PC-9 (cell line): ENCODE data around the gene RAB31. TPM values are rescaled to one million over a fixed set of nuclear protein-coding genes. Genes with fewer than 3 reads are reported as not detected.
"Not testable (repeated sequence)": the region's sequence is repeated elsewhere in the genome, so short reads cannot be mapped to it uniquely, and the experiment has no call there.

Source experiments
- BruUV-seq: library from RNA; stranded (reverse); fragments of 400-500 nt; replicated peaks from 2 replicates; lab custom pipeline; 2021; lab: Mats Ljungman, UMichigan
- CTCF ChIA-PET: fragments of 300-600 bp; sonication (Branson Sonifier 250); formaldehyde crosslinking; loops from one replicate; lab custom pipeline; 2022; ENCODE audit warnings: antibody characterized with exemption; lab: Charles Lee
- POLR2A ChIA-PET: fragments of 300-600 bp; sonication (Branson Sonifier 250); formaldehyde crosslinking; loops from one replicate; lab custom pipeline; 2022; ENCODE audit warnings: antibody characterized with exemption; ENCODE audit not compliant: unreplicated experiment; lab: Charles Lee
- DNase-seq, 2 experiments: peaks; one replicate each; pipeline versions ENCODE4 v3.0.0 to v3.0.0-alpha.2; 2015 to 2022; ENCODE audit warnings: mixed read lengths in 1 of 2
- H2AFZ ChIP-seq: fragments of 200-600 bp; sonication (generic); 2 replicates; pipeline ENCODE4 v1.8.1; 2017; ENCODE audit warnings: antibody characterized with exemption
- H3F3A ChIP-seq: fragments of 200-600 bp; sonication (generic); 2 replicates; pipeline ENCODE4 v1.8.1; 2017; ENCODE audit warnings: antibody characterized with exemption, mild to moderate bottlenecking, low read depth; ENCODE audit not compliant: insufficient read depth
- H3K27ac ChIP-seq: fragments of 200-600 bp; sonication (generic); 2 replicates; pipeline ENCODE4 v1.6.1; 2016; ENCODE audit warnings: mixed run types
- H3K27me3 ChIP-seq: fragments of 200-600 bp; sonication (generic); 2 replicates; pipeline ENCODE4 v1.6.1; 2016; ENCODE audit warnings: low read depth, mixed run types; ENCODE audit not compliant: insufficient read depth
- H3K36me3 ChIP-seq: fragments of 200-600 bp; sonication (generic); 2 replicates; pipeline ENCODE4 v1.6.1; 2016; ENCODE audit warnings: low read depth, mixed run types
- H3K4me1 ChIP-seq: fragments of 200-600 bp; sonication (generic); replicated peaks from 2 replicates; pipeline ENCODE4 v1.6.1; 2016; ENCODE audit warnings: mixed run types; ENCODE audit not compliant: insufficient read depth
- H3K4me2 ChIP-seq: fragments of 200-600 bp; sonication (generic); 2 replicates; pipeline ENCODE4 v1.6.1; 2017; ENCODE audit warnings: mixed run types
- H3K4me3 ChIP-seq: fragments of 200-600 bp; sonication (generic); 2 replicates; pipeline ENCODE4 v1.6.1; 2016; ENCODE audit warnings: mixed run types
- H3K79me2 ChIP-seq: fragments of 200-600 bp; sonication (generic); 2 replicates; pipeline ENCODE4 v1.6.1; 2017; ENCODE audit warnings: low read depth, mixed run types
- H3K9me2 ChIP-seq: fragments of 200-600 bp; sonication (generic); 2 replicates; pipeline ENCODE4 v1.8.1; 2017; ENCODE audit warnings: mild to moderate bottlenecking; ENCODE audit not compliant: insufficient read depth
- H3K9me3 ChIP-seq: fragments of 200-600 bp; sonication (generic); 2 replicates; pipeline ENCODE4 v1.8.1; 2016; ENCODE audit warnings: low read depth; ENCODE audit not compliant: insufficient read depth
- H4K20me1 ChIP-seq: fragments of 200-600 bp; sonication (generic); 2 replicates; pipeline ENCODE4 v1.8.1; 2017; ENCODE audit not compliant: insufficient read depth
- CTCF ChIP-seq: fragments of 200-600 bp; sonication (generic); conservative IDR thresholded peaks from 2 replicates; pipeline ENCODE4 v1.6.1; 2017; ENCODE audit warnings: mixed run types, antibody characterized with exemption, mild to moderate bottlenecking, moderate library complexity
- EZH2 ChIP-seq: fragments of 200-600 bp; sonication (generic); IDR thresholded peaks from 2 replicates; pipeline ENCODE4 v1.8.0; 2017; ENCODE audit warnings: antibody characterized with exemption, low read depth
- intact Hi-C: fragments of 100-400 bp; cut with micrococcal nuclease; formaldehyde crosslinking; loops from one replicate; pipeline ENCODE4 v1.10.0; 2022; ENCODE audit not compliant: unreplicated experiment
- total RNA-seq: library from RNA; stranded (reverse); gene quantifications from 2 replicates; pipeline ENCODE4 v1.2.3, GENCODE V29; 2021

Gene RAB31
- total RNA-seq, 1 experiment from 2014 or later = 51.0 TPM

GRCh38 chr18:9669016-9669415 is 39.1 kb upstream of the RAB31 start:
- no peaks in the 10 kb centered on the region for H4K20me1 ChIP-seq
- no peak for DNase-seq
- no peak for TF ChIP-seq CTCF
- TF ChIP-seq EZH2 = no peak
- ChIA-PET POLR2A (interaction anchor here (0.6 to 1.1 kb wide), 2 partner anchors 21 to 75 kb away, joined by 6 to 11 read pairs; no protein-coding TSS in a partner anchor), CTCF (no interaction called here)
- no peak overlapping the region for H3K4me2 ChIP-seq
- peaks cover 17% of the 10 kb centered on the region for H3F3A ChIP-seq
- no peak overlapping the region for H3K4me3 ChIP-seq
- H3K9me2 ChIP-seq = peaks cover 6% of the 10 kb centered on the region; the same call in 1 of the 2 replicates
- no peaks in the 10 kb centered on the region for H3K9me3 ChIP-seq
- intact Hi-C loops = no loop called here
- no peaks in the 10 kb centered on the region for H3K36me3 ChIP-seq
- H2AFZ ChIP-seq = no peak overlapping the region
- H3K79me2 ChIP-seq = no peaks in the 10 kb centered on the region
- no peak overlapping the region for H3K27ac ChIP-seq
- no TSS peak for BruUV-seq
- no peaks in the 10 kb centered on the region for H3K27me3 ChIP-seq
- H3K4me1 ChIP-seq = peaks cover 16% of the 10 kb centered on the region

- DNase-seq = no peak
- BruUV-seq = no TSS peak
- Histone ChIP-seq H3K27me3 (no peaks in the 10 kb centered on the region), H3K9me2 (peaks cover 6% of the 10 kb centered on the region; the same call in 1 of the 2 replicates), H3K36me3 (no peaks in the 10 kb centered on the region), H3K27ac (0 out of 2 replicates have a peak overlapping the region, but pooled peaks have one; percentile 92), H3K4me3 (no peak overlapping the region), H3K4me1 (peaks cover 34% of the 10 kb centered on the region), H3K79me2 (no peaks in the 10 kb centered on the region), H3K9me3 (no peaks in the 10 kb centered on the region; the same call in 1 of the 2 replicates), H3K4me2 (no peak overlapping the region), H2AFZ (no peak overlapping the region), H3F3A (peaks cover 38% of the 10 kb centered on the region), H4K20me1 (no peaks in the 10 kb centered on the region)
- TF ChIP-seq EZH2 (no peak), CTCF (no peak)
- intact Hi-C loops = loop anchor here (10.0 kb wide), 1 partner anchor 336 kb away; the partner anchor contains the start of gene TWSG1
- ChIA-PET CTCF (no interaction called here), POLR2A (no interaction called here)
Observed at GRCh38 chr18:9671214-9671613, 36.9 kb upstream of the RAB31 start.

DNA sequence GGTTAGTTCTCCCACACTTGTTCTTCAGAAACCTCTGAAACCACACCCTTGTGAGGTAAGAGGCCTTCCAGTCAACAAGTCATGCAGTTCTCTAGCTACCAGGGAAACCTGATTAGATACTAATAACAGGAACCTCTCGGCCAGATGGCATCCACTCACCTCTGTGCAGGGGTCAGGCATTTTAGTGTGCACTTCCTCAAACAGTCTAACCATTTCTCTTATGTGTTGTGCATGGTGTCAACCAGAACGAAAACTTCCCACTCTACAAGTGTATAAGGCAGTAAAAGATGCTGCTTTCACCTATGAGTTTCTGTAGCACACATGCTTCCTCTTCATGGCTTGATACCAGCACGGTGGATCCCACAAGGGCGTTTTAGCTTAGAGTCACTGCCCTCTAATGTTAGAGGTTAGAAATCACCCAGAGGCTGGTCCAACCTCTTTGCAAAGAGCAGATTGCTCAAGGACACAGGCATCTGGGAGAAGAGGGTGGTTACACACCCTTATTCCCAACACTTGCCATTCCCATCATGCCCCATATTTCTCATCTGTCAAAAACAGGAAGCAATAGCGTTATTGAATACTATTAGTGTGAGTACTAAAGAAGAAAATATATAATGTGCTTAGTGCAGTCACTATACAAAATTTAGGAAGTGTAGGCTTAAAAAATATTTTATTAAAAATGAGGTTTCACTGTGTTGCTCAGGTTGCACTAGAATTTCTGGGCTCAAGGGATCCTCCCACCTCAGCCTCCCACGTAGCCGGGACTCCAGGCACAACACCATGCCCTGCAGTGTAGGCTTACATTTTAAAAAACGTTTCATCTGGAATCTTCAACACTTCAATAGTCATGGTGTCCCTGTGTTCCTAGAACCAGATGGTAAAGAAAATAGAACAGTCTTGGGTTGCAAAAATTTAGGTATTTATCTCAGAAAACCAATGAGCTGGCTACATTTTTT is 34.5 kb upstream of the RAB31 start:
- peaks cover 6% of the 10 kb centered on the region; the same call in 1 of the 2 replicates for H3K9me2 ChIP-seq
- DNase-seq = peak; percentile 84 to 100
- peak overlapping the region; percentile 75 for H3K4me2 ChIP-seq
- no peaks in the 10 kb centered on the region for H3K79me2 ChIP-seq
- no peaks in the 10 kb centered on the region for H3K27me3 ChIP-seq
- H4K20me1 ChIP-seq = no peaks in the 10 kb centered on the region
- peak; percentile 61 for TF ChIP-seq CTCF
- TF ChIP-seq EZH2 = no peak
- peaks cover 4% of the 10 kb centered on the region for H3K9me3 ChIP-seq
- no peaks in the 10 kb centered on the region for H3K36me3 ChIP-seq
- POLR2A ChIA-PET = interaction anchor here (0.5 to 1.1 kb wide), 16 partner anchors 25 to 537 kb away, joined by 3 to 18 read pairs (median 8); partner anchors contain the start of gene ANKRD12
- H3F3A ChIP-seq = peaks cover 38% of the 10 kb centered on the region
- peak overlapping the region; percentile 92 for H3K27ac ChIP-seq
- H3K4me1 ChIP-seq = peaks cover 34% of the 10 kb centered on the region
- intact Hi-C loops = loop anchor here (1.0 to 10.0 kb wide), 5 partner anchors 25 to 339 kb away; partner anchors contain the start of gene TWSG1
- CTCF ChIA-PET = interaction anchor here (0.6 to 1.9 kb wide), 13 partner anchors 9 to 226 kb away, joined by 3 to 15 read pairs (median 5); no protein-coding TSS in a partner anchor
- BruUV-seq = TSS peak; percentile 93
- H3K4me3 ChIP-seq = peak overlapping the region; percentile 36; the same call in 1 of the 2 replicates
- H2AFZ ChIP-seq = no peak overlapping the region

GRCh38 chr18:9678216-9678615 is 29.9 kb upstream of the RAB31 start:
- POLR2A ChIA-PET, DNase-seq, H3K79me2 ChIP-seq, H2AFZ ChIP-seq, H3K4me3 ChIP-seq, CTCF ChIA-PET, H3K9me2 ChIP-seq, H3K9me3 ChIP-seq, BruUV-seq, H4K20me1 ChIP-seq, H3K4me2 ChIP-seq, H3K27ac ChIP-seq, H3K27me3 ChIP-seq, H3K36me3 ChIP-seq: not testable (repeated sequence)
- intact Hi-C loops = loop anchor here (10.0 kb wide), 1 partner anchor 343 kb away; the partner anchor contains the start of gene TWSG1
- peaks cover 30% of the 10 kb centered on the region for H3F3A ChIP-seq
- H3K4me1 ChIP-seq = peaks cover 32% of the 10 kb centered on the region
